Ascending aorta (tissue), 2 donors: ENCODE results near the gene ITGB5. TPM values are rescaled to one million over a fixed set of nuclear protein-coding genes. Genes with fewer than 3 reads are reported as not detected.
"Not testable (repeated sequence)": the region's sequence is repeated elsewhere in the genome, so short reads cannot be mapped to it uniquely, and the experiment has no call there.

ENCODE experiments used
- DNase-seq, 2 donors: peaks; one replicate each; pipeline ENCODE4 v3.0.0-alpha.2; 2019; ENCODE audit warnings: low spot score in 2 of 2
- H3K27ac ChIP-seq, 2 donors: fragments of 200-600 bp; sonication (generic); one replicate each; pipeline ENCODE4 v1.5.1; 2016 to 2017; ENCODE audit warnings: mild to moderate bottlenecking in 1 of 2
- H3K27me3 ChIP-seq: fragments of 200-600 bp; sonication (generic); one replicate; pipeline ENCODE4 v1.5.1; 2017
- H3K36me3 ChIP-seq, 2 donors: fragments of 200-600 bp; sonication (generic); one replicate each; pipeline ENCODE4 v1.5.1; 2016
- H3K4me1 ChIP-seq, 2 donors: fragments of 200-600 bp; sonication (generic); one replicate each; pipeline ENCODE4 v1.5.1; 2016 to 2017; ENCODE audit warnings: mild to moderate bottlenecking in 1 of 2
- H3K4me3 ChIP-seq, 2 donors: fragments of 200-600 bp; sonication (generic); one replicate each; pipeline ENCODE4 v1.5.1; 2016 to 2017; ENCODE audit warnings: mild to moderate bottlenecking in 1 of 2
- H3K9me3 ChIP-seq, 2 donors: fragments of 200-600 bp; sonication (generic); one replicate each; pipeline ENCODE4 v1.5.1; 2016
- intact Hi-C: fragments of 100-400 bp; cut with DNase I; formaldehyde crosslinking; loops from one replicate; pipeline ENCODE4 v1.15.1; 2023
- total RNA-seq: library from RNA; depleted of rRNA; stranded (reverse); fragments of >200 nt; gene quantifications from one replicate; pipeline ENCODE4 v1.1.0, GENCODE V29; 2016
- TF ChIP-seq, protein P1 (sequence below), 3 experiments: fragments of 200-600 bp in 2 of 3; fragments of 450-650 bp in 1 of 3; sonication (generic) in 2 of 3; IDR thresholded peaks; one replicate each; pipeline ENCODE4 v1.5.1; 2016 to 2019; ENCODE audit warnings: antibody characterized with exemption in 3 of 3, mild to moderate bottlenecking in 1 of 3, moderate library complexity in 1 of 3

The ITGB5 gene
- total RNA-seq, 1 donor from 2014 or later, result 595 TPM

DNA sequence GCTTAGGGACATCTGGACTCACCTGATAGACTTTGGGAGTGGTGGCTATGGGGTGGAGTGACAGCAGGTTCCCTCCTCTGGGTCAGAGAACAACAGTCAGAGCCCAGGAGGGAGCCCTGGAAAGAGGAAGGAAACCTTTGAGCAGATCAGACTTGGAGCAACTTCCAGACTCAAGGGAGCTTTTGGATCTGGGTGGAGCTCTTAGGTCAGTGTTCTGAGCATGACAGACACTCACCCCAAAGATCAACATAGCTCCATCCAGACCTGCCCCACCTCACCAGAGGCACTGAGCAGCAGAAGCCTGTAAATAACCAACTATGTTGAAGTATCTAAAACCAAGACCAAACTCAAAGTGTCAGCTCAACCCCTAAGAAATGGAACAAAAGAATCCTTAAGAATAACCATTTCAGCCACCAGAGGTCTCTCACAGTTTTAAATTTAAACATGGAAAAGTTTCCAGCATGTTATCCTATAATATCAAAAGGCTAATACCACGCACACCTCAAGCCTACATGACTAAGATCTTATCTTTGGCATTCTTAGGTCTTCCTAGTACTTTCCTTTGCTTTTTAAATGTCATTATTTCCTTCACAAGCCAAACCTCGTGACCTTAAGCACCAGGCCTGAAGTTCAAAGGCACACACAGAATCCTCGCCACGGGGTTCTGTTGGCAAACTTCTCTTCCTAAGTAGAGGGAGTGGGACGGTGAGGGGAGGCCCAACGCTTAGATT, 100.5 kb downstream of the ITGB5 start:
- DNase-seq, result no peak
- H3K9me3 ChIP-seq, result no peaks in the 10 kb centered on the region
- peaks cover 18 to 67% of the 10 kb centered on the region in 2 donors for H3K4me1 ChIP-seq
- peak overlapping the region; percentile 53 to 90 for H3K27ac ChIP-seq
- intact Hi-C loops, result loop anchor here (2.0 to 10.0 kb wide), 3 partner anchors 24 to 268 kb away; partner anchors contain the start of genes HEG1 and ITGB5
- no peaks in the 10 kb centered on the region for H3K27me3 ChIP-seq
- TF ChIP-seq, protein P1, sequence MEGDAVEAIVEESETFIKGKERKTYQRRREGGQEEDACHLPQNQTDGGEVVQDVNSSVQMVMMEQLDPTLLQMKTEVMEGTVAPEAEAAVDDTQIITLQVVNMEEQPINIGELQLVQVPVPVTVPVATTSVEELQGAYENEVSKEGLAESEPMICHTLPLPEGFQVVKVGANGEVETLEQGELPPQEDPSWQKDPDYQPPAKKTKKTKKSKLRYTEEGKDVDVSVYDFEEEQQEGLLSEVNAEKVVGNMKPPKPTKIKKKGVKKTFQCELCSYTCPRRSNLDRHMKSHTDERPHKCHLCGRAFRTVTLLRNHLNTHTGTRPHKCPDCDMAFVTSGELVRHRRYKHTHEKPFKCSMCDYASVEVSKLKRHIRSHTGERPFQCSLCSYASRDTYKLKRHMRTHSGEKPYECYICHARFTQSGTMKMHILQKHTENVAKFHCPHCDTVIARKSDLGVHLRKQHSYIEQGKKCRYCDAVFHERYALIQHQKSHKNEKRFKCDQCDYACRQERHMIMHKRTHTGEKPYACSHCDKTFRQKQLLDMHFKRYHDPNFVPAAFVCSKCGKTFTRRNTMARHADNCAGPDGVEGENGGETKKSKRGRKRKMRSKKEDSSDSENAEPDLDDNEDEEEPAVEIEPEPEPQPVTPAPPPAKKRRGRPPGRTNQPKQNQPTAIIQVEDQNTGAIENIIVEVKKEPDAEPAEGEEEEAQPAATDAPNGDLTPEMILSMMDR (IDR thresholded peaks at IDR 0.05), result peak; percentile 32 to 54 (median 40)
- no peaks in the 10 kb centered on the region for H3K36me3 ChIP-seq
- peak overlapping the region in 1 of 2 donors; percentile 11 for H3K4me3 ChIP-seq

DNA sequence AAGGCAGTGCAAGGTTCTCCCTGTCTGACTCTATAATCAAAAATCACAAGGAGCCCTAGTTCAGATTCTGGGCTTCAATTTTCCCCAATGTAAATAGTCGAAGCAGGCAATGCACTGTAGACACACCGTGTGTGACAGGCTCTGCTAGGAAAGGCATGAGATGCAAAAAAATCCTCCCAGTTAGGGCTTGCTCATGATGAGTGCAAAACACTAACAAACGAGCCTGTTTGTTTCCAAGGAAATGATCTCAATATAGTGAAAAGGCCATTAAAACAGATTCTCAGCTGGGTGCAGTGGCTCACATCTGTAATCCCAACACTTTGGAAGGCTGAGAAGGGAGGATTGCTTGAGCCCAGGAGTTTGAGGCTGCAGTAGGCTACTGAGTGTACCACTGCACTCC, 101.2 kb downstream of the ITGB5 start:
- intact Hi-C loops, result loop anchor here (2.0 to 10.0 kb wide), 3 partner anchors 23 to 269 kb away; partner anchors contain the start of genes HEG1 and ITGB5
- H3K27ac ChIP-seq, result peak overlapping the region; percentile 53 to 90
- H3K27me3 ChIP-seq, result no peaks in the 10 kb centered on the region
- TF ChIP-seq, protein P1 (IDR thresholded peaks at IDR 0.05), result no peak
- H3K36me3 ChIP-seq, result no peaks in the 10 kb centered on the region
- peaks cover 24 to 67% of the 10 kb centered on the region in 2 donors for H3K4me1 ChIP-seq
- H3K9me3 ChIP-seq, result no peaks in the 10 kb centered on the region
- DNase-seq, result no peak
- no peak overlapping the region for H3K4me3 ChIP-seq

DNA sequence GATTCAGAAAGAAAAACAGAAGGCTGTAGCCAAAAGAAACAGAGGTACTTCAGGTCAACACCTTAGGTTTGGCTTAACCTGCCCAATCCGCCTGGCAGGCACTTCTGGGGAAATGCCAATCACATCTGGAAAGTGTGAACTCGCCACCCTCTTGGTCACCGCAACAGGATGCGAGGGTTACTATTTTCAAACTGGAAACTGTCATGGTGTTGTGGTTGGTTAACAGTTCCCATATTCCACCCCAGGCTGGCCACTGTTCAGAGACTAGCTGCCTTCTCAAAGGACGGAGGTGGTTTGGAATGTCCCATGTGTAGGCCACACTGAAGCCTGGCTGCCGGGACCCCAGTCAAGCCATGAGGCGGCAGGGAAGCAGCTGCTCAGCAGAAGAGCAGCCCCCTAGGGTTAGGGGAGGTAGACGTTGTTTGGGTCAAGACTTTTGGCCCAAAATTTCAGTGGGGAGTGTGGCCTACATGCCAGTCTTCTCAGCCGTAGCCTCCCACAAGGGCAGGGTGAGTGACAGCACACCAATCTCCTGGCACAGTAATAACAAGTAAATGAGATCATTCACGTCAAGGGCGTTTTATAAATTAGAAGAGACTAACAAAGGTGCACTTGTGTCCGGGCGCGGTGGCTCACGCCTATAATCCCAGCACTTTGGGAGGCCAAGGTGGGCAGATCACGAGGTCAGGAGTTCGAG, 102.3 kb downstream of the ITGB5 start:
- DNase-seq, result peak; percentile 36 to 84
- Histone ChIP-seq H3K9me3 (no peaks in the 10 kb centered on the region), H3K4me1 (peaks cover 35 to 70% of the 10 kb centered on the region in 2 donors), H3K27me3 (no peaks in the 10 kb centered on the region), H3K4me3 (no peak overlapping the region), H3K36me3 (no peaks in the 10 kb centered on the region), H3K27ac (peak overlapping the region; percentile 53 to 90)
- intact Hi-C loops, result loop anchor here (10.0 kb wide), 1 partner anchor 270 kb away; the partner anchor contains the start of gene HEG1
- TF ChIP-seq, protein P1 (IDR thresholded peaks at IDR 0.05), result no peak

DNA sequence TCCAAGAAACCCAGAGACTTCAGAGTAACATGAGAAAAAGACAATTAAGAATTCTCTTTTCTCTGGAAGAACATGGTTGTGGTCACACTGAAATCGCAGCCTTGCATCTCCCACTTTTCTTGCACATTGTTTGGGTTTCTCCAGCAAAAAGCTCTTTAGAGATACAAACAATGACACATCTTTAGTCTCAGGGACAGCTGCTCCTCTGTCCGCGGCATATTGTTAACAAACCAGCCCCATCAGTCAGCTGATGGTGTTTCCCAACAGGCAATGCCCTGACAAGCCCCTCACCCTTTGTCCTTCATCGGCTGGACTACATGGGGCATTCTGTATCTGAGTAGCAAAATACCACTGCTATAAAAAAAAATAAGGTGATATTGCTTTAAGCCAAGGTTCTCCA, 103.5 kb downstream of the ITGB5 start:
- TF ChIP-seq, protein P1 (IDR thresholded peaks at IDR 0.05), result no peak

DNA sequence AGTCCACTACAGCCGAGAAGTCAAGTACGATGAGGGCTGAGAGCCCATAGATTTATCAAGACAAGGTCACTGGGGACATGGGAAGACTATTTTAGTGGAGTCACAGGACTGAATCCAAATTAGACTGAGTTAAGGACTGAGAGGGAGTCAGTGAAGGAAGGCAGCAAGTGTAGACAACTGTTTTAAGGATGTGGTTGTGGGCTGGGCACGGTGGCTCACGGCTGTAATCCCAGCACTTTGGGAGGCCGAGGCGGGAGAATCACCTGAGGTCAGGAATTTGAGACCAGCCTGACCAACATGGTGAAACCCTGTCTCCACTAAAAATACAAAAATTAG, 104.8 kb downstream of the ITGB5 start:
- DNase-seq, H3K27me3 ChIP-seq, H3K4me3 ChIP-seq, H3K36me3 ChIP-seq, H3K9me3 ChIP-seq: not testable (repeated sequence)
- Histone ChIP-seq H3K4me1 (peaks cover 43 to 77% of the 10 kb centered on the region in 2 donors), H3K27ac (peak overlapping the region; percentile 92 to 94)
- intact Hi-C loops, result loop anchor here (10.0 kb wide), 1 partner anchor 272 kb away; the partner anchor contains the start of gene HEG1

More for the DNA sequence above, 103.5 kb downstream of the ITGB5 start:
- no peak for DNase-seq
- Histone ChIP-seq H3K27me3 (no peaks in the 10 kb centered on the region), H3K36me3 (peaks cover 0 to 3% of the 10 kb centered on the region in 2 donors), H3K27ac (peak overlapping the region; percentile 53 to 90), H3K4me3 (no peak overlapping the region), H3K4me1 (peaks cover 43 to 76% of the 10 kb centered on the region in 2 donors), H3K9me3 (no peaks in the 10 kb centered on the region)
- intact Hi-C loops, result loop anchor here (10.0 kb wide), 1 partner anchor 271 kb away; the partner anchor contains the start of gene HEG1
